ENCODE measurements around the gene CRNN. TPM values are rescaled to one million over a fixed set of nuclear protein-coding genes. Genes with fewer than 3 reads are reported as not detected.
A peak's percentile ranks its signal among the peaks of the same experiment; 100 is the strongest.

CRNN gene
- total RNA-seq (2014; rRNA removed; shearing (Covaris generic); ENCODE audit: low replicate concordance), result not detected in 2 replicates

DNA sequence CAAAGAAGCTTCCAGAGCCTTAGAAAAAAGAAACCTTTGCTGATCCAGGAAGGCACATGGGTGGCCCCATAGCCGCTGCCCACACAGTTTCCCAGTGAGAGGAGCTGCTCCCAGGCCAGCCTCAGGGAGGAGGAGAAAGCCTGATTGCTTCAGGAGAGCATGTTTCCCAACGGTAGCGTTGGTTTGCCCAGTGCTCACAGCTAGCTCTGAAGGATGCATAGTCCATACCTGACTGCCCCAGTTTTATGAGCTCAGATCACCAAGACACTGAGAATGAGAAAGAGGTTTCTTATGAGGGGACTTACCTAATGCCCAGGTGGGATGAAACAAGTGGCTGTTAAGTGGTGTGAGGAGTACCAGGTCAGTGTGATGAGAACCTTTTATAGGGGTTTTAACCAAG, at the start of gene CRNN:
TSS of gene CRNN (minus strand) at position 355 of the 400 bp plus-strand sequence. CDS start 2,030 bp downstream, outside the sequence.
- Histone ChIP-seq H3K9ac (ENCODE audit: low read length) (no peak within 1 kb of the TSS), H3K27me3 (ENCODE audit: low read length) (no peaks in the 10 kb centered on the region), H3K4me3 (ENCODE audit: low read length) (no peak within 1 kb of the TSS), H3K4me1 (ENCODE audit: low read length) (no peaks in the 10 kb centered on the region), H3K27ac (ENCODE audit: low read length) (no peak within 1 kb of the TSS), H2AFZ (ENCODE audit: low read length) (no peak within 1 kb of the TSS), H3K9me2 (replicated peaks; ENCODE audit: insufficient read depth, low read length) (no peaks in the 10 kb centered on the region), H3K36me3 (ENCODE audit: insufficient read depth, low read length) (no peaks in the 10 kb centered on the region), H3K4me2 (ENCODE audit: low read depth, low read length, poor library complexity, severe bottlenecking) (no peak within 1 kb of the TSS), H3K79me2 (ENCODE audit: low read length) (no peaks in the 10 kb centered on the region), H4K20me1 (ENCODE audit: insufficient read depth, low read depth, low read length) (no peaks in the 10 kb centered on the region), H3K9me3 (ENCODE audit: low read length) (no peaks in the 10 kb centered on the region)
- no peak for DNase-seq

DNA sequence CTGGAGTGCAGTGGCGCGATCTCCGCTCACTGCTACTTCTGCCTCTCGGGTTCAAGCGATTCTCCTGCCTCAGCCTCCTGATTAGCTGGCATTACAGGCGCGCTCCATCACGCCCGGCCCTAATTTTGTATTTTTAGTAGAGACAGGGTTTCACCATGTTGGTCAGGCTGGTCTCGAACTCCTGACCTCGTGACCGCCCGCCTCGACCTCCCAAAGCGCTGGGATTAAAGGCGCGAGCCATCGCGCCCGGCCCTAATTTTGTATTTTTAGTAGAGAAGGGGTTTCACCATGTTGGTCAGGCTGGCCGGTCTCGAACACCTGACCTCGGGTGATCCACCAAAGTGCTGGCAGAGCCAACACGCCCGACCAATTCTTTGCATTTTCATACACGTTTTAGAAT, 48.6 kb upstream of the CRNN start:
- H3K4me2 ChIP-seq (ENCODE audit: low read depth, low read length, poor library complexity, severe bottlenecking), result no peak overlapping the region
- peaks cover 5% of the 10 kb centered on the region for H3K9me3 ChIP-seq (ENCODE audit: low read length)
- H4K20me1 ChIP-seq (ENCODE audit: insufficient read depth, low read depth, low read length), result no peaks in the 10 kb centered on the region
- no peak overlapping the region for H3K9ac ChIP-seq (ENCODE audit: low read length)
- H3K9me2 ChIP-seq (replicated peaks; ENCODE audit: insufficient read depth, low read length), result no peaks in the 10 kb centered on the region
- no peaks in the 10 kb centered on the region for H3K79me2 ChIP-seq (ENCODE audit: low read length)
- H3K4me3 ChIP-seq (ENCODE audit: low read length), result no peak overlapping the region
- DNase-seq, result no peak
- H3K36me3 ChIP-seq (ENCODE audit: insufficient read depth, low read length), result no peaks in the 10 kb centered on the region
- no peak overlapping the region for H2AFZ ChIP-seq (ENCODE audit: low read length)
- no peak overlapping the region for H3K27ac ChIP-seq (ENCODE audit: low read length)
- H3K27me3 ChIP-seq (ENCODE audit: low read length), result 0 out of 2 replicates have a peak, but pooled peaks cover 5% of the 10 kb centered on the region
- H3K4me1 ChIP-seq (ENCODE audit: low read length), result peaks cover 7% of the 10 kb centered on the region

- Histone ChIP-seq H3K4me1 (ENCODE audit: low read length) (peaks cover 7% of the 10 kb centered on the region), H3K27me3 (ENCODE audit: low read length) (0 out of 2 replicates have a peak, but pooled peaks cover 5% of the 10 kb centered on the region), H3K79me2 (ENCODE audit: low read length) (no peaks in the 10 kb centered on the region), H3K9me2 (replicated peaks; ENCODE audit: insufficient read depth, low read length) (no peaks in the 10 kb centered on the region), H2AFZ (ENCODE audit: low read length) (no peak overlapping the region), H3K4me2 (ENCODE audit: low read depth, low read length, poor library complexity, severe bottlenecking) (no peak overlapping the region), H3K36me3 (ENCODE audit: insufficient read depth, low read length) (no peaks in the 10 kb centered on the region), H3K27ac (ENCODE audit: low read length) (no peak overlapping the region), H4K20me1 (ENCODE audit: insufficient read depth, low read depth, low read length) (no peaks in the 10 kb centered on the region), H3K9ac (ENCODE audit: low read length) (no peak overlapping the region), H3K9me3 (ENCODE audit: low read length) (peaks cover 5% of the 10 kb centered on the region), H3K4me3 (ENCODE audit: low read length) (no peak overlapping the region)
- DNase-seq, result peak; percentile 90
Observed at GRCh38 chr1:152461544-152461943, 47.5 kb upstream of the CRNN start.

DNA sequence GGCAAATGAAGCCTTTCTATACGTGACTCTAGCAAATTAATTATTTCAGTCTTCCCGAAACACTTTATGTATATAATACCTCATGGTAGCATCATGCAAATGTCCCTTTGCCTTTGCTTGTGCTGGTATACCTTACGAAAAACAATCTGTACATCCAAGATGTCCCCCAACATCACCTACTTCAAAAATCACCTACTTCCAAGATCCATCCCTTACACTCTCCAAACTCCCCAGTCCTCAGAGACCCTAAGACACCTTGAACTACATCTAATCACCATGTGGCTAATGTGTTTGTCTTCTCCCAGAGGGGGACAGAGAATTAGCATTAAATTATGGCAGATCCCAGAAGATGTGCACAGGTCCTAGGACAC, 46.5 kb upstream of the CRNN start:
- H3K9ac ChIP-seq (ENCODE audit: low read length), result no peak overlapping the region
- peak overlapping the region; percentile 58; the same call in 1 of the 2 replicates for H2AFZ ChIP-seq (ENCODE audit: low read length)

GRCh38 chr1:152459596-152460528, 45.8 kb upstream of the CRNN start:
- Histone ChIP-seq H4K20me1 (ENCODE audit: insufficient read depth, low read depth, low read length) (no peaks in the 10 kb centered on the region), H3K9ac (ENCODE audit: low read length) (no peak overlapping the region), H3K4me1 (ENCODE audit: low read length) (peaks cover 7% of the 10 kb centered on the region), H3K79me2 (ENCODE audit: low read length) (no peaks in the 10 kb centered on the region), H3K27me3 (ENCODE audit: low read length) (no peaks in the 10 kb centered on the region), H3K36me3 (ENCODE audit: insufficient read depth, low read length) (no peaks in the 10 kb centered on the region), H3K9me3 (ENCODE audit: low read length) (no peaks in the 10 kb centered on the region), H3K4me3 (ENCODE audit: low read length) (no peak overlapping the region), H3K9me2 (replicated peaks; ENCODE audit: insufficient read depth, low read length) (no peaks in the 10 kb centered on the region), H3K27ac (ENCODE audit: low read length) (no peak overlapping the region), H3K4me2 (ENCODE audit: low read depth, low read length, poor library complexity, severe bottlenecking) (peak overlapping the region; percentile 7), H2AFZ (ENCODE audit: low read length) (peak overlapping the region; percentile 69; the same call in 1 of the 2 replicates)
- DNase-seq, result peak; percentile 90

More for the DNA sequence above, 46.5 kb upstream of the CRNN start:
- H3K9me2 ChIP-seq (replicated peaks; ENCODE audit: insufficient read depth, low read length), result no peaks in the 10 kb centered on the region
- H3K27me3 ChIP-seq (ENCODE audit: low read length), result no peaks in the 10 kb centered on the region
- H4K20me1 ChIP-seq (ENCODE audit: insufficient read depth, low read depth, low read length), result no peaks in the 10 kb centered on the region
- no peaks in the 10 kb centered on the region for H3K36me3 ChIP-seq (ENCODE audit: insufficient read depth, low read length)
- H3K4me3 ChIP-seq (ENCODE audit: low read length), result no peak overlapping the region
- H3K4me1 ChIP-seq (ENCODE audit: low read length), result peaks cover 7% of the 10 kb centered on the region
- H3K27ac ChIP-seq (ENCODE audit: low read length), result no peak overlapping the region
- no peaks in the 10 kb centered on the region for H3K9me3 ChIP-seq (ENCODE audit: low read length)
- H3K79me2 ChIP-seq (ENCODE audit: low read length), result no peaks in the 10 kb centered on the region
- no peak overlapping the region for H3K4me2 ChIP-seq (ENCODE audit: low read depth, low read length, poor library complexity, severe bottlenecking)
- DNase-seq, result no peak

GRCh38 chr1:152458384-152459185, 44.5 kb upstream of the CRNN start:
- no peak overlapping the region for H3K4me3 ChIP-seq (ENCODE audit: low read length)
- no peaks in the 10 kb centered on the region for H3K9me3 ChIP-seq (ENCODE audit: low read length)
- no peaks in the 10 kb centered on the region for H3K79me2 ChIP-seq (ENCODE audit: low read length)
- peak; percentile 93 for DNase-seq
- peaks cover 7% of the 10 kb centered on the region for H3K4me1 ChIP-seq (ENCODE audit: low read length)
- H3K36me3 ChIP-seq (ENCODE audit: insufficient read depth, low read length), result no peaks in the 10 kb centered on the region
- H4K20me1 ChIP-seq (ENCODE audit: insufficient read depth, low read depth, low read length), result no peaks in the 10 kb centered on the region
- H3K4me2 ChIP-seq (ENCODE audit: low read depth, low read length, poor library complexity, severe bottlenecking), result peak overlapping the region; percentile 8
- peak overlapping the region; percentile 55 for H2AFZ ChIP-seq (ENCODE audit: low read length)
- no peaks in the 10 kb centered on the region for H3K27me3 ChIP-seq (ENCODE audit: low read length)
- no peaks in the 10 kb centered on the region for H3K9me2 ChIP-seq (replicated peaks; ENCODE audit: insufficient read depth, low read length)
- H3K27ac ChIP-seq (ENCODE audit: low read length), result no peak overlapping the region
- H3K9ac ChIP-seq (ENCODE audit: low read length), result no peak overlapping the region

- Histone ChIP-seq H3K27ac (ENCODE audit: low read length) (no peak overlapping the region), H3K79me2 (ENCODE audit: low read length) (no peaks in the 10 kb centered on the region), H3K9me3 (ENCODE audit: low read length) (no peaks in the 10 kb centered on the region), H3K36me3 (ENCODE audit: insufficient read depth, low read length) (no peaks in the 10 kb centered on the region), H2AFZ (ENCODE audit: low read length) (no peak overlapping the region), H4K20me1 (ENCODE audit: insufficient read depth, low read depth, low read length) (no peaks in the 10 kb centered on the region), H3K9me2 (replicated peaks; ENCODE audit: insufficient read depth, low read length) (no peaks in the 10 kb centered on the region), H3K9ac (ENCODE audit: low read length) (no peak overlapping the region), H3K4me3 (ENCODE audit: low read length) (no peak overlapping the region), H3K4me2 (ENCODE audit: low read depth, low read length, poor library complexity, severe bottlenecking) (no peak overlapping the region), H3K27me3 (ENCODE audit: low read length) (no peaks in the 10 kb centered on the region), H3K4me1 (ENCODE audit: low read length) (peaks cover 7% of the 10 kb centered on the region)
- no peak for DNase-seq
Observed at GRCh38 chr1:152457561-152457960, 43.5 kb upstream of the CRNN start.

DNA sequence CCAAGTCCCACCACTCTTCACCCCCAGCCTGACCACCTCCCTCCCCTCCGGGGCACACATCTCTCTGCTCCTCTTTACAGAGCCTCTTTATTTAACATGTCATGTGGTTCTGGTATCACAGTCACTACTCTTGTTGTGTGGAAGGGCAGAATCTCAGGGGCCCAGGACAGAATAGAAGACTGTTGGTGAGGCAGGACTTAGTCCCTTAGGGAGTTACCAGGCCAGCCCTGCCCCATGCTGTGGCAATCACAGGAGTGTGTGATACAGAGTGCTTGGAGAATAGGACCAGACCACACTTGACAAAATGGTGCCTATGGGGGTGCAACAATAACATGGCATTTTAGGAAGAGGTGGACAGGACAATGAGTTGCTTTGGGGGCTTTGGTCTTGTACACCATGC, 43.0 kb upstream of the CRNN start:
- H3K79me2 ChIP-seq (ENCODE audit: low read length), result no peaks in the 10 kb centered on the region
- H3K4me3 ChIP-seq (ENCODE audit: low read length), result no peak overlapping the region
- H3K27me3 ChIP-seq (ENCODE audit: low read length), result no peaks in the 10 kb centered on the region
- no peak overlapping the region for H3K9ac ChIP-seq (ENCODE audit: low read length)
- H3K9me3 ChIP-seq (ENCODE audit: low read length), result no peaks in the 10 kb centered on the region
- H3K4me1 ChIP-seq (ENCODE audit: low read length), result peaks cover 7% of the 10 kb centered on the region
- H2AFZ ChIP-seq (ENCODE audit: low read length), result no peak overlapping the region
- no peak overlapping the region for H3K4me2 ChIP-seq (ENCODE audit: low read depth, low read length, poor library complexity, severe bottlenecking)
- DNase-seq, result no peak
- no peaks in the 10 kb centered on the region for H4K20me1 ChIP-seq (ENCODE audit: insufficient read depth, low read depth, low read length)
- H3K9me2 ChIP-seq (replicated peaks; ENCODE audit: insufficient read depth, low read length), result no peaks in the 10 kb centered on the region
- H3K27ac ChIP-seq (ENCODE audit: low read length), result no peak overlapping the region
- no peaks in the 10 kb centered on the region for H3K36me3 ChIP-seq (ENCODE audit: insufficient read depth, low read length)

All from Karpas-422 (cell line).